Naive thymus-derived CD4-positive, alpha-beta T cell (primary cell): ENCODE data around the gene RALGPS1. TPM values are rescaled to one million over a fixed set of nuclear protein-coding genes. Genes with fewer than 3 reads are reported as not detected.

Experiments used
- ATAC-seq: fragments of 150-1000 bp; cut with Tn5 transposase; 2 replicates; pipeline ENCODE4 v1.10.0; 2021; ENCODE audit warnings: mild to moderate bottlenecking, moderate library complexity
- CTCF ChIA-PET: fragments of 350-600 bp; sonication (Branson Sonifier 250); formaldehyde crosslinking; loops from one replicate; lab custom pipeline; 2021; ENCODE audit warnings: antibody characterized with exemption; lab: Charles Lee
- POLR2A ChIA-PET: fragments of 350-600 bp; sonication (Branson Sonifier 250); formaldehyde crosslinking; loops from one replicate; lab custom pipeline; 2021; ENCODE audit warnings: antibody characterized with exemption, inconsistent platforms; lab: Charles Lee
- DNase-seq, 9 donors: peaks; one replicate each; pipeline versions ENCODE4 v3.0.0 to v3.0.0-alpha.2; 2020 to 2022; ENCODE audit warnings: mixed read lengths in 1 of 9
- H3K27ac ChIP-seq: one replicate; pipeline ENCODE4 v1.7.0; 2013; ENCODE audit warnings: mild to moderate bottlenecking, low read depth, low read length, moderate library complexity
- H3K27me3 ChIP-seq, 2 donors: one replicate each; pipeline ENCODE4 v1.7.0; 2013; ENCODE audit warnings: low read length in 2 of 2, mild to moderate bottlenecking in 2 of 2, moderate library complexity in 2 of 2; ENCODE audit not compliant: control insufficient read depth in 2 of 2, insufficient read depth in 2 of 2
- H3K36me3 ChIP-seq, 3 experiments: 1 replicate in 2 of 3; 2 replicates in 1 of 3; pipeline ENCODE4 v1.7.0; 2013; ENCODE audit warnings: low read length in 3 of 3, mild to moderate bottlenecking in 3 of 3, moderate library complexity in 1 of 3; ENCODE audit not compliant: insufficient read depth in 3 of 3, control insufficient read depth in 2 of 3
- H3K4me1 ChIP-seq, 2 donors: one replicate each; pipeline ENCODE4 v1.7.0; 2013; ENCODE audit warnings: low read length in 2 of 2, mild to moderate bottlenecking in 2 of 2, moderate library complexity in 1 of 2; ENCODE audit not compliant: control insufficient read depth in 2 of 2, insufficient read depth in 2 of 2
- H3K4me3 ChIP-seq: 2 replicates; pipeline ENCODE4 v1.7.0; 2013; ENCODE audit warnings: mild to moderate bottlenecking, low read length
- H3K9me3 ChIP-seq, 3 experiments: 1 replicate in 2 of 3; 2 replicates in 1 of 3; pipeline ENCODE4 v1.7.0; 2013; ENCODE audit warnings: low read length in 3 of 3; ENCODE audit not compliant: control insufficient read depth in 2 of 3
- H3K27ac Mint-ChIP-seq, 9 donors: one replicate each; pipeline ENCODE4 v1.8.0; 2020 to 2022; ENCODE audit warnings: mixed read lengths in 9 of 9, mild to moderate bottlenecking in 8 of 9, moderate library complexity in 5 of 9, inconsistent platforms in 2 of 9
- H3K27me3 Mint-ChIP-seq, 5 donors: one replicate each; pipeline ENCODE4 v1.8.0; 2021 to 2022; ENCODE audit warnings: mixed read lengths in 5 of 5, mild to moderate bottlenecking in 1 of 5
- H3K36me3 Mint-ChIP-seq, 5 donors: one replicate each; pipeline ENCODE4 v1.8.0; 2020 to 2022; ENCODE audit warnings: mixed read lengths in 5 of 5, mild to moderate bottlenecking in 3 of 5, inconsistent platforms in 1 of 5
- H3K4me1 Mint-ChIP-seq, 7 donors: one replicate each; pipeline ENCODE4 v1.8.0; 2020 to 2022; ENCODE audit warnings: mixed read lengths in 7 of 7, mild to moderate bottlenecking in 3 of 7, inconsistent platforms in 1 of 7
- H3K4me3 Mint-ChIP-seq, 10 donors: one replicate each; pipeline ENCODE4 v1.8.0; 2020 to 2022; ENCODE audit warnings: mild to moderate bottlenecking in 10 of 10, mixed read lengths in 10 of 10, moderate library complexity in 6 of 10, inconsistent platforms in 2 of 10
- H3K9me3 Mint-ChIP-seq, 11 donors: one replicate each; pipeline ENCODE4 v1.8.0; 2020 to 2022; ENCODE audit warnings: mixed read lengths in 11 of 11, mild to moderate bottlenecking in 4 of 11, inconsistent platforms in 1 of 11, moderate library complexity in 1 of 11
- intact Hi-C, 2 donors: fragments of 100-400 bp; cut with micrococcal nuclease; formaldehyde crosslinking; loops; one replicate each; pipeline ENCODE4 v1.15.1; 2023
- polyA plus RNA-seq, 2 donors: library from polyadenylated mRNA; unstranded; fragments of 300-500 nt; fragmentation: Illumina TruSeq; gene quantifications; one replicate each; pipeline ENCODE4 v1.2.3, GENCODE V29; 2021
- total RNA-seq, 6 experiments: library from RNA in 5 of 6; stranded (reverse) in 5 of 6; gene quantifications; 1 replicate in 5 of 6; 2 replicates in 1 of 6; pipeline ENCODE4 v1.2.3 and lab custom pipeline; 2021 to 2026

RALGPS1 gene
- total and polyA plus RNA-seq, 7 experiments from 2014 or later: 1.0 to 8.3 (median 4.1) TPM

DNA sequence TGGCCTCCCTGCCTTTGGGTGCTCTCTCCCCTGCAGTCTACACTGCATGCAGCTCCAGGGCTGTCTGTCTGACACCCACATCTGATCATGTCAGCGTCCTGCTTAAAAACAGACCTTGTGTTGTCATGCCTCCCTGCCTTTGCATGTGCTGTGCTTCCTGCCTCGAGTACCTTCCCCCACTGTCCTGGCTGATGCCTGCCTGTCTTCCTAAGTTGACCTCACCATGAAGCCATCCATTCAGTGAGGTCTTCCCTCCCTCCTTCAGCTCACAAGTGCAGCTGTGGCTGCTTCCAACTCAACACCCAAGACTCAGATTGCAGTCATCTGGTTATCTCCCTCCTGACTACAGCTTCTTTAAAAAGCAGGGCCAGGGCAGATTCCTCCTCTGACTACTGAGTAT is 202.4 kb downstream of the RALGPS1 start:
- Histone ChIP-seq H3K36me3 (no peaks in the 10 kb centered on the region), H3K4me3 (no peak overlapping the region), H3K4me1 (peaks cover 0 to 10% of the 10 kb centered on the region in 2 donors), H3K9me3 (no peaks in the 10 kb centered on the region), H3K27me3 (no peaks in the 10 kb centered on the region), H3K27ac (no peak overlapping the region)
- H3K9me3 Mint-ChIP-seq: no peaks in the 10 kb centered on the region
- H3K27me3 Mint-ChIP-seq: peaks cover 17 to 32% (median 20%) of the 10 kb centered on the region in 5 donors
- ChIA-PET POLR2A (no interaction called here), CTCF (no interaction called here)
- DNase-seq (no peak), ATAC-seq (no peak)
- intact Hi-C loops: no loop called here
- peak overlapping the region in 1 of 9 donors; percentile 12 for H3K27ac Mint-ChIP-seq
- peak overlapping the region in 1 of 10 donors; percentile 8 for H3K4me3 Mint-ChIP-seq
- peaks cover 10 to 24% (median 13%) of the 10 kb centered on the region in 7 donors for H3K4me1 Mint-ChIP-seq
- peaks cover 0 to 4% (median 0%) of the 10 kb centered on the region in 5 donors for H3K36me3 Mint-ChIP-seq

DNA sequence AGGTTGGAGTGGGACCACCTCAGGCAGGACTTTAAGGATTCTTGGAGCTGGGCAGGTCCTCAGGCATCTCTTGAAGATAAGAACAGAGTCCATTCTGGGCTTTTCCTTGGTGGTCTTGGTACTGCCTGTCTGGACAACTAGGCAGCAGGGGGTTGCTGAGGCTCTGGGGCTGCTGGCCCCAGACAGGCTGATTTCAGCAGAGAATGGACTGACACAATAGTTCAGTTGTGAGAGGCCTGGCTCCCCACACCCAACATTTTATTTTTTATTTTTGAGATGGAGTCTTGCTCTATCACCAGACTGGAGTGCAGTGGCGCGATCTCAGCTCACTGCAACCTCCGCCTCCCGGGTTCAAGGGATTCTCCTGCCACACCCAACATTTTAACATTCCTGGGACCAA is 203.2 kb downstream of the RALGPS1 start:
- H3K27me3 ChIP-seq: no peaks in the 10 kb centered on the region
- ChIA-PET CTCF (interaction anchor here (0.5 kb wide), 1 partner anchor 543 kb away, joined by 3 read pairs; no protein-coding TSS in a partner anchor), POLR2A (no interaction called here)
- Mint-ChIP-seq H3K4me1 (peaks cover 10 to 22% (median 13%) of the 10 kb centered on the region in 7 donors), H3K27ac (no peak overlapping the region), H3K27me3 (peaks cover 21 to 35% (median 28%) of the 10 kb centered on the region in 5 donors), H3K4me3 (no peak overlapping the region), H3K9me3 (no peaks in the 10 kb centered on the region), H3K36me3 (peaks cover 0 to 4% (median 0%) of the 10 kb centered on the region in 5 donors)
- ATAC-seq (no peak), DNase-seq (no peak)
- peaks cover 0 to 10% of the 10 kb centered on the region in 2 donors for H3K4me1 ChIP-seq
- no peak overlapping the region for H3K4me3 ChIP-seq
- intact Hi-C loops: no loop called here
- H3K36me3 ChIP-seq: no peaks in the 10 kb centered on the region
- H3K27ac ChIP-seq: no peak overlapping the region
- no peaks in the 10 kb centered on the region for H3K9me3 ChIP-seq

DNA sequence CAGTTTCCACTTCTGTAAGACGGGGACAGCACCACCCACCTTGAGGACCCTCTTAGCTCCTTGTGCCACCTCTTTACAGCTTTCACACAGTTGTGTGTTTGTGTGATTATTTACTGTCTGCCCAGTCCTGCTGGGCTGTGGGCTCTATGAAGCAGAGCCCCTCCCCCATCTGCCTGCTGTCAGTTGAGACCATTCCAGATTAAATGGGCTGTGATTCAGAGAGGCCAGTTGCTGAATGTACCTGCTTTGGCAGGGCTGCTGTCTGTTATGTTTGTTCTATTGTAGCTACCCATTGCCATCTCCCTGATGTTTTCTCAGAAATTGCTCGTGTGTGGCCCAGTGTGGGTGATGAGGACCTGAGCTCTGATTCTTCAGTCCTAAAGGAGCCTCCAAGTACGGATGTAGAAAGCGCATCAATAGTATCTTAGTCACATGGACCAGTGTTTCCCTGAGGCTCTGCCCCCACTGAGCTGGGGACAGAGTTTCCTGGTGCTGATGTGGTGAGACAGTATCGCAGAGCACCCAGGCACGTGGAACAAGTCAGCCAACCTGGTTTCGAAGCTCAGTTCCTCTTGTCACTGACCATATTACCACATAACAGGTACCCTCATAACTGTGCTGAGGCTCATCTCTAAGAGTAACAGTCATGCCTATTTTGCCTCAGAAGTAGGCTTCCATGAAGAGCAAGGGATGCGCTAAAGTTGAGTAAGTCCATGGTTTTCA is 204.2 kb downstream of the RALGPS1 start:
- ChIA-PET POLR2A (no interaction called here), CTCF (no interaction called here)
- DNase-seq (no peak), ATAC-seq (no peak)
- Histone ChIP-seq H3K4me1 (peaks cover 0 to 10% of the 10 kb centered on the region in 2 donors), H3K4me3 (no peak overlapping the region), H3K36me3 (no peaks in the 10 kb centered on the region), H3K27me3 (no peaks in the 10 kb centered on the region), H3K27ac (no peak overlapping the region), H3K9me3 (no peaks in the 10 kb centered on the region)
- peaks cover 25 to 43% (median 36%) of the 10 kb centered on the region in 5 donors for H3K27me3 Mint-ChIP-seq
- intact Hi-C loops: no loop called here
- H3K4me1 Mint-ChIP-seq: peaks cover 10 to 27% (median 13%) of the 10 kb centered on the region in 7 donors
- peaks cover 0 to 4% (median 0%) of the 10 kb centered on the region in 5 donors for H3K36me3 Mint-ChIP-seq
- no peak overlapping the region for H3K4me3 Mint-ChIP-seq
- H3K27ac Mint-ChIP-seq: no peak overlapping the region
- no peaks in the 10 kb centered on the region for H3K9me3 Mint-ChIP-seq

DNA sequence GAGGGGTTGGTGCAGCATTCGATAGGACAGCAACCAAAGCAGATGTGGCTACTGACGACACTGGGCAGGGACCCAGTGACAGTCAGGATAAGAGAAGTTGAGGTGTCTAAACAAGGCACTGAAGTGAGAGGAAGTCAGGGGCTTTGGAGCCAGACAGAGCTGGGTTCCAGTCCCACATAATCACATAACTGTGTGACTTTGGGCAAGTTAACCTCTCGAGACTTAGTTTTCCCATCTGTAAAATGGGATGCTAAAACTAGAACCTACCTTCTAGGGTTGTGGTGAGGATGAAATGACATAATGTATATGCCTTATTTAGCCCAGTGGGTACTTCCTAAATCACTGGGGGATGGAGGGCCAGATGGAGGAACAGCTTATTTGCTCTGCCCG is 204.7 kb downstream of the RALGPS1 start:
- no peak overlapping the region for H3K27ac Mint-ChIP-seq
- intact Hi-C loops: no loop called here
- peaks cover 27 to 44% (median 36%) of the 10 kb centered on the region in 5 donors for H3K27me3 Mint-ChIP-seq
- Histone ChIP-seq H3K9me3 (no peaks in the 10 kb centered on the region), H3K4me1 (peaks cover 0 to 10% of the 10 kb centered on the region in 2 donors), H3K36me3 (no peaks in the 10 kb centered on the region), H3K27ac (no peak overlapping the region), H3K4me3 (no peak overlapping the region), H3K27me3 (no peaks in the 10 kb centered on the region)
- H3K4me1 Mint-ChIP-seq: peaks cover 10 to 27% (median 13%) of the 10 kb centered on the region in 7 donors
- H3K9me3 Mint-ChIP-seq: no peaks in the 10 kb centered on the region
- POLR2A ChIA-PET: no interaction called here
- DNase-seq: no peak
- ATAC-seq: no peak
- H3K36me3 Mint-ChIP-seq: peaks cover 0 to 4% (median 0%) of the 10 kb centered on the region in 5 donors
- no peak overlapping the region for H3K4me3 Mint-ChIP-seq
- CTCF ChIA-PET: no interaction called here

DNA sequence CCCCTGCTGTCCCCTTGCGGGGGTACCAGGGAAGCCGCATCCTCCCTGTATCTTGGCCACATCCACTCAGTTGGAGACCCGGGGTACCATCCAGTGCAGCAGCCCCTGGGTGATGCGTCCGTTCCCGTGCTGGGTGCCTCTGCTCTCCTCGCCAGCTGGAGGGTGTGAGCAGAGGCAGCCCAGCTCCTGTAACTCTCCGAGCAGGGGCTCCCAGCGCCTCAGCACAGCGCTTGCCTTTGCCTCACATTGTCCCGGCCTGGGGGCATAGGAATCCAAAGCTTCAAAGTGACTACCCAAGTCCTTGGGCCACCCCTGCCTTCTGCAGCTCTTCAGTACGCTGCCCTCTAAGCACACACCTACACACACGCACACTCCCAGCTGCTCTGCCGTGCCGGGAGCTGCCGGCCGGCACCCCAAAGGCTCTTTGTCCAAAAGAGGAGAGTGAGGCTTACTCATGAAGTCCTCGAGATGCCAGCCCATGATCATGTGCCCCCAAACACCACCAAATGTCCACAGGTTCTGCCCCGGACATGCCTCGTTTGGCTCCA is 207.1 kb downstream of the RALGPS1 start:
- ATAC-seq (no peak), DNase-seq (no peak)
- Histone ChIP-seq H3K9me3 (no peaks in the 10 kb centered on the region), H3K27ac (no peak overlapping the region), H3K4me3 (no peak overlapping the region), H3K27me3 (no peaks in the 10 kb centered on the region), H3K4me1 (peaks cover 0 to under 1% of the 10 kb centered on the region in 2 donors), H3K36me3 (no peaks in the 10 kb centered on the region)
- no peak overlapping the region for H3K27ac Mint-ChIP-seq
- intact Hi-C loops: no loop called here
- peaks cover 0 to 4% (median 0%) of the 10 kb centered on the region in 5 donors for H3K36me3 Mint-ChIP-seq
- ChIA-PET CTCF (no interaction called here), POLR2A (no interaction called here)
- H3K4me1 Mint-ChIP-seq: peaks cover 5 to 15% (median 7%) of the 10 kb centered on the region in 7 donors
- H3K9me3 Mint-ChIP-seq: no peaks in the 10 kb centered on the region
- H3K27me3 Mint-ChIP-seq: peaks cover 34 to 65% (median 44%) of the 10 kb centered on the region in 5 donors
- H3K4me3 Mint-ChIP-seq: peak overlapping the region in 1 of 10 donors; percentile 45

DNA sequence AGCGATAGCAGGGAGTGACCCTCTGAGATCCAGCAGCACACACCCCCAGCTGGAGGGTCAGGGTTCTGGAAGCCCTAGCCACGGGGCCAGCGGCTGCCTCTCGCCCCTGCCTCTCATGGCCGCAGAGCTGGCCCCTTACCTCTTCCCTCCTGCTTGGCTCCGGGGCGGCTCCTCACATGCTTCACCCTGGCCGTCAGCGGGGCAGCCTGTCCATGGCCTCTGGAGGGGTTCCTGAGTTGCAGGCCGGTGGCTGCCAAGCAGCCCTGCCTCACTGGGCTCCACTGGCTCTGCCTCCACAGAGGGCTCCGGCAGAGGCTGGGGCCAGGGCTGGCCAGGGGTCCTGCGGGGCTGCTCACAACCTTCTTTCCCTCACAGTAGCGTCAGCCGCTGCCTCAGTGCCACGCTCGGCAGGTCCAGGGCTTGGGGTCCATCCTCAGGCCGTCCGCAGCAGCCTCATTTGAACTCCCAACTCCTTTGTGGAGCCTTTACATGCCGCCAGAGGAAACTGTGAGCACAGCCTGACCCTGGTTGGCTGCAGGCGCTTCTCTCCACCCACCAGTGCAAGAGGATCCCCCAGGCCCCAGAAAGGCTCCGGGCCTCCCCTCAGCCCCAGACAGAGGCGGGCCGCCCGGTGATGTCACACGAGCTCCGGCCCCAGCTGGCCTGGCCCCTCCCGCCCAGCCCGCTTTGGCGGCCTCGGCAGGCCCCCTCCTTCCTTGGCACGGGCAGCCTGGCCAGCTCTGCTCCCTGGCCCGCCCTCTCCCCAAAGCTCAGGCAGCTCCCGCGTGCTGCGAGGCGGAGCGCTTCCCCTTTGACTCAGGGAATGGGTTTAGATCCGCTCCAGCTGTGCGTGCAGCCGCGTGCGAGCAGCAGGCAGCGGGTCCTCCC is 207.8 kb downstream of the RALGPS1 start, which contains the start of gene ANGPTL2:
Gene ANGPTL2, minus strand, starts transcription at position 460 of the 888 bp plus-strand sequence. CDS start 13,904 bp downstream, outside the sequence.
- H3K4me3 ChIP-seq: no peak within 1 kb of the TSS
- Mint-ChIP-seq H3K27ac (no peak within 1 kb of the TSS), H3K27me3 (peaks cover 34 to 72% (median 45%) of the 10 kb centered on the region in 5 donors), H3K4me3 (peak within 1 kb of the TSS in 4 of 10 donors; percentile 19 to 55 (median 46)), H3K36me3 (peaks cover 0 to 4% (median 0%) of the 10 kb centered on the region in 5 donors), H3K9me3 (no peaks in the 10 kb centered on the region), H3K4me1 (peaks cover 0 to 10% (median 0%) of the 10 kb centered on the region in 7 donors)
- POLR2A ChIA-PET: no interaction called here
- intact Hi-C loops: no loop called here
- H3K4me1 ChIP-seq: no peaks in the 10 kb centered on the region
- CTCF ChIA-PET: no interaction called here
- H3K36me3 ChIP-seq: no peaks in the 10 kb centered on the region
- peak in 1 of 9 donors; percentile 12 for DNase-seq
- H3K9me3 ChIP-seq: no peaks in the 10 kb centered on the region
- H3K27ac ChIP-seq: no peak within 1 kb of the TSS
- peak; percentile 60 for ATAC-seq
- no peaks in the 10 kb centered on the region for H3K27me3 ChIP-seq
